OCI-LY1 (cell line): ENCODE measurements around the gene PPIB.

Experiments used
- EZH2 ChIP-seq: fragments of 200-600 bp; sonication (generic), shearing (Covaris generic); IDR thresholded peaks from 2 replicates; pipeline ENCODE4 v1.8.0; 2017; ENCODE audit warnings: borderline replicate concordance, mixed run types, mild to moderate bottlenecking, antibody characterized with exemption, low read length, moderate library complexity, mixed read lengths
- TF ChIP-seq, protein P1 (sequence below): fragments of 200-600 bp; sonication (generic), shearing (Covaris generic); IDR thresholded peaks from 2 replicates; pipeline ENCODE4 v1.5.1; 2017; ENCODE audit warnings: mild to moderate bottlenecking, antibody characterized with exemption, low read length, moderate library complexity, mixed read lengths

DNA sequence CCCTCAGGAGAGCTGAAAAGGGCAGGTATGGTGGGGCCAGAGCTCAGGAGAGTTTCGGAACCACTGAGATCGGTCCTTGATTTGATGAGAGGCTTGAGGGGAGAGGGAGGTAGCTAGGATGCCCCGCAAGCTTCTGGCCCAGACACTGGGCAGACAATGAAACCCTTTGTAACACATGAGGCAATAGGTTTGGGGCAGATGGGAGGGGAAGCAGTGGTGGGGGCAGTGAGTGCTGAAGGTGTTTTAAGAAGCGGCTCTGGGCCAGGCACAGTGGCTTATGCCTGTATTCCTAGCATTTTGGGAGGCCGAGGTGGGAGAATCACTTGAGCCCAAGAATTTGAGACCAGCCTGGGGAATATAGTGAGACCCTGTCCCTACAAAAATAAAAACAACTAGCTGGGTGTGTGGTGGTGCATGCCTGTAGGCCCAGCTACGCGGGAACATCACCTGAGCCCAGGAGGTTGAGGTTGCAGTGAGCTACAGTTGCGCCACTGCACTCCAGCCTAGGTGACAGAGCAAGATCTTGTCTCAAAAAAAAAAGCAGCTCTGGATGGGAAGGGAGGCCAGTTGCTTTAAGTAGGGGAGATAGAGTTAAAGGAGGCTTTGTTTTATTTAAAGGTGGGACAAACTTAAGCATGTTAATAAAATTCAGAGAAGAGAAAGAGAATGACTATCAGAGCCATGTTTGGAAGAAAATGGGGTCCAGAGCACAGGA lies 20.9 kb downstream of the PPIB start:
- TF ChIP-seq, protein P1, sequence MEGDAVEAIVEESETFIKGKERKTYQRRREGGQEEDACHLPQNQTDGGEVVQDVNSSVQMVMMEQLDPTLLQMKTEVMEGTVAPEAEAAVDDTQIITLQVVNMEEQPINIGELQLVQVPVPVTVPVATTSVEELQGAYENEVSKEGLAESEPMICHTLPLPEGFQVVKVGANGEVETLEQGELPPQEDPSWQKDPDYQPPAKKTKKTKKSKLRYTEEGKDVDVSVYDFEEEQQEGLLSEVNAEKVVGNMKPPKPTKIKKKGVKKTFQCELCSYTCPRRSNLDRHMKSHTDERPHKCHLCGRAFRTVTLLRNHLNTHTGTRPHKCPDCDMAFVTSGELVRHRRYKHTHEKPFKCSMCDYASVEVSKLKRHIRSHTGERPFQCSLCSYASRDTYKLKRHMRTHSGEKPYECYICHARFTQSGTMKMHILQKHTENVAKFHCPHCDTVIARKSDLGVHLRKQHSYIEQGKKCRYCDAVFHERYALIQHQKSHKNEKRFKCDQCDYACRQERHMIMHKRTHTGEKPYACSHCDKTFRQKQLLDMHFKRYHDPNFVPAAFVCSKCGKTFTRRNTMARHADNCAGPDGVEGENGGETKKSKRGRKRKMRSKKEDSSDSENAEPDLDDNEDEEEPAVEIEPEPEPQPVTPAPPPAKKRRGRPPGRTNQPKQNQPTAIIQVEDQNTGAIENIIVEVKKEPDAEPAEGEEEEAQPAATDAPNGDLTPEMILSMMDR, result no peak
- TF ChIP-seq EZH2, result no peak
